ENCODE measurements around the gene PROCA1. TPM values are rescaled to one million over a fixed set of nuclear protein-coding genes. Genes with fewer than 3 reads are reported as not detected.
"Not testable (repeated sequence)": the region's sequence is repeated elsewhere in the genome, so short reads cannot be mapped to it uniquely, and the experiment has no call there.

The PROCA1 gene
- total and polyA plus RNA-seq, 8 donors: 0.14 to 5.8 (median 2.5) TPM; not detected in 2

DNA sequence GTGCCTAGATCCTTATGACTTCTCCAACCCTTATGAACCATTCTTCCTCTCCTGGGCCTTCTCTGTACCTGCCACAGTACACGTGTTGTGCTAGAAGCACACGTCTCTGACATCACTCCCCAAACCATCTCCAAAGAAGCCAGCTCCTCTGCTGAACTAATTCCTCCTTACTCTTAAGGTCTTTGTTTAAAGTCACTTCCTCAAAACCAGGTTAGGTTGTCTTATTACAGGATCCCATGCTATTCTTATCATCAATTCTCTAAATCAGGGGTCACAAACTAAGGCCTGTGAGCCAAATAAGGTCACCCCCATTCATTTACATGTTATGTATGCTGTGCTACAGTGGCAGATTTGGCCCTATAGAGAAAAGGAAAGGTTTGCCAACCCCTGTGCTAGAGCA, 45.7 kb downstream of the PROCA1 start:
- 50 to 82% (median 59%) methylated on average over 2 of the region's 2 CpGs for WGBS, 5 donors
- no peak for DNase-seq
- intact Hi-C loops (cut with DNase I; ENCODE audit: low total_unique reads): no loop called here
- Histone ChIP-seq H3K27ac (no peak overlapping the region), H3K4me3 (no peak overlapping the region), H3K4me1 (peaks cover 16 to 61% (median 50%) of the 10 kb centered on the region in 4 donors), H3K36me3 (peaks cover 8 to 54% (median 45%) of the 10 kb centered on the region in 4 donors), H3K9me3 (no peaks in the 10 kb centered on the region), H3K27me3 (no peaks in the 10 kb centered on the region)
- TF ChIP-seq POLR2AphosphoS5 (IDR thresholded peaks at IDR 0.05) (no peak), POLR2A (IDR thresholded peaks at IDR 0.05) (no peak), EP300 (IDR thresholded peaks at IDR 0.05) (no peak)
- TF ChIP-seq, protein P1, sequence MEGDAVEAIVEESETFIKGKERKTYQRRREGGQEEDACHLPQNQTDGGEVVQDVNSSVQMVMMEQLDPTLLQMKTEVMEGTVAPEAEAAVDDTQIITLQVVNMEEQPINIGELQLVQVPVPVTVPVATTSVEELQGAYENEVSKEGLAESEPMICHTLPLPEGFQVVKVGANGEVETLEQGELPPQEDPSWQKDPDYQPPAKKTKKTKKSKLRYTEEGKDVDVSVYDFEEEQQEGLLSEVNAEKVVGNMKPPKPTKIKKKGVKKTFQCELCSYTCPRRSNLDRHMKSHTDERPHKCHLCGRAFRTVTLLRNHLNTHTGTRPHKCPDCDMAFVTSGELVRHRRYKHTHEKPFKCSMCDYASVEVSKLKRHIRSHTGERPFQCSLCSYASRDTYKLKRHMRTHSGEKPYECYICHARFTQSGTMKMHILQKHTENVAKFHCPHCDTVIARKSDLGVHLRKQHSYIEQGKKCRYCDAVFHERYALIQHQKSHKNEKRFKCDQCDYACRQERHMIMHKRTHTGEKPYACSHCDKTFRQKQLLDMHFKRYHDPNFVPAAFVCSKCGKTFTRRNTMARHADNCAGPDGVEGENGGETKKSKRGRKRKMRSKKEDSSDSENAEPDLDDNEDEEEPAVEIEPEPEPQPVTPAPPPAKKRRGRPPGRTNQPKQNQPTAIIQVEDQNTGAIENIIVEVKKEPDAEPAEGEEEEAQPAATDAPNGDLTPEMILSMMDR (IDR thresholded peaks at IDR 0.05): no peak

DNA sequence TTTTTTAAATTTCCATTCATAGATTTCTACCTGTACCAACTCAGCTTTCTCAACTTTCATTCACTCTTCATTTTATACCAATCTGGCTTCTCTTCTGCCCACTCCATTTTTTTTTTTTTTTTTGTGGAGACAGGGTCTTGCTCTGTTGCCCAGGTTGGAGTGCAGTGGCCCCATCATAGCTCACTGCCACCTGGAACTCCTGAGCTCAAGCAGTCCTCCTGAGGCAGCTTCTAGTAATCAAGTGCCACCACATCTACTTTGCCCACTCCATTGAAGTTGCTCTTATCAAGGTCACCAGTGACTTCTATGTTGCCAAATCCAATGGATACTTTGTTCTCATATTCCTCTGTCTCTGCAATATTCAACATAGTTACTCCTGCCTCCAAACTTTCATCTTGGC, 48.0 kb downstream of the PROCA1 start:
- Histone ChIP-seq H3K4me3 (peak overlapping the region in 2 of 4 donors; percentile 12 to 75), H3K27me3 (no peaks in the 10 kb centered on the region), H3K27ac (peak overlapping the region in 1 of 5 donors; percentile 99), H3K9me3 (no peaks in the 10 kb centered on the region), H3K36me3 (peaks cover 8 to 45% (median 39%) of the 10 kb centered on the region in 4 donors), H3K4me1 (peaks cover 22 to 75% (median 61%) of the 10 kb centered on the region in 4 donors)
- no peak for DNase-seq
- intact Hi-C loops (cut with DNase I; ENCODE audit: low total_unique reads): no loop called here
- TF ChIP-seq EP300 (IDR thresholded peaks at IDR 0.05): no peak

DNA sequence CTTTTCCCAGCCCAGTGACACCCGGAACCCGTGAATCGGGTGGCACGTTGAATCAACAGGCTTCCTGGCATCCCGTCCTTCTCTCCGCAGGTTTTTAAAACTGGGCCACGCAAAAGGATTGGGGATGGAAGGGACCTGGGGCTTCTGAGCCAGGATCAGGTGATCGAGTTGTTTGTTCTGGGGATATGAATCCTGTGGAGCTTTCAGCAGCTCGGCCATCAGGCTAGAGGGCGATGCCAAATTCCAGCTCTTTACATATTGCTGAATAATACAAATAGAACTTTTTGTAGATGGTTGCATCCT, 49.2 kb downstream of the PROCA1 start:
- H3K9me3 ChIP-seq: no peaks in the 10 kb centered on the region
- no peaks in the 10 kb centered on the region for H3K27me3 ChIP-seq
- TF ChIP-seq, protein P1 (IDR thresholded peaks at IDR 0.05): no peak
- TF ChIP-seq POLR2A (IDR thresholded peaks at IDR 0.05) (no peak), EP300 (IDR thresholded peaks at IDR 0.05) (no peak)
- H3K4me3 ChIP-seq: peak overlapping the region; percentile 75 to 90 (median 84)
- intact Hi-C loops (cut with DNase I; ENCODE audit: low total_unique reads): no loop called here
- H3K27ac ChIP-seq: peak overlapping the region; percentile 93 to 99 (median 98)
- no peak for DNase-seq
- 0 to 1% (median 0%) methylated on average over 6 to 10 of the region's 10 CpGs for WGBS, 5 donors
- H3K36me3 ChIP-seq: peaks cover 9 to 48% (median 38%) of the 10 kb centered on the region in 4 donors
- peaks cover 22 to 63% (median 52%) of the 10 kb centered on the region in 4 donors for H3K4me1 ChIP-seq

DNA sequence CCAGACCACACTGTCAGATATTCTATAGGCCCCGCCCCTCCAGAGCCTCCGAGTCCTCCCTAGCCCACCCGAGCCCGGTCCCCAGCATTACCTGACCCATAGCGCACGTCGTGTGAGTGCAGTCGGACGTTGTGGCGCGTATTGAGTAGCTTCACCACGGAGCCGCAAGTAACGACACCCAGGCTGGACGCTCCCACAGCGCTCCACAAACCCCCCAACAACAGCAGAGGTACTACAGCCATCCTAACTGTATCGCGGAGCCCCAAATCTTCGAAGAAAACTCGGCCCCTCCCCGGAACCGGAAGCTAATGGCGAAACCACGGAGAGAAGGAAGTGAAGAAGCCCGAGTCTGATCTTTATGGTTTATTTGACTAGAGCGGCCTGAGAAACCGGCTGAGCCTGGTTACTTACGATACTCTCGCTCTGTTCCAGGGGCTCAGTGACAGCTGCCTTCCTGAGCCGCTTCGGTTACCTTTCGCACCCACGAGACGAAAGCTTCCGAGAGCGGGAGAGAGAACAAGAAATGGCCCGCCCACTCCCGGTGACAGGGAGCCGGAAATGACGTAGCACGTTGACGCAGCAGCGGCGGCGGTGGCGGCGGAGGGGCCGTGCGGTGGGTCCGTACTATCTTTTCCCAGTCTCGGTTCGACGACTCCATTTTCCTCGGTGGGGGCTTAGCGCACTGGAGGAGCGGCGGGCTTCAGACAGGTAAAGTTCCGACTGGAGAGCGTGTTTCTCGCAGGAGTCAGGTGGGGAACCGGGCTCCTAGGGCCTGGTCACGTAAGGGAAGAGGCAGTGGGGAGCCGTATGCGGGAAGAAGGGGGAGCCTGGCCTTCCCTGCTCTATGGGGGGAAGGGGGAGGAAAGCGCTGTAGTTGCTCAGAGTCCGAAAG, 49.8 kb downstream of the PROCA1 start, which contains the start of the genes SDF2 and SUPT6H:
SDF2 (minus strand) TSS at position 272 of the 892 bp plus-strand sequence; CDS start at position 242, 30 bp downstream.
SUPT6H (plus strand) TSS at position 571 of the 892 bp plus-strand sequence. CDS start 11,197 bp downstream, outside the sequence.
- Histone ChIP-seq H3K4me3 (peak within 1 kb of the TSS; percentile 75 to 90 (median 84)), H3K4me1 (peaks cover 22 to 60% (median 51%) of the 10 kb centered on the region in 4 donors), H3K9me3 (no peaks in the 10 kb centered on the region), H3K27me3 (no peaks in the 10 kb centered on the region), H3K36me3 (peaks cover 9 to 51% (median 42%) of the 10 kb centered on the region in 4 donors), H3K27ac (peak within 1 kb of the TSS; percentile 93 to 99 (median 98))
- 0 to 1% (median 0%) methylated on average over 48 to 66 of the region's 66 CpGs for WGBS, 5 donors
- DNase-seq: peak; percentile 93 to 97
- intact Hi-C loops (cut with DNase I; ENCODE audit: low total_unique reads): no loop called here
- TF ChIP-seq POLR2A (IDR thresholded peaks at IDR 0.05) (peak in 2 of 4 donors; percentile 56 to 86), POLR2AphosphoS5 (IDR thresholded peaks at IDR 0.05) (peak; percentile 71 to 96 (median 91))
- TF ChIP-seq, protein P1 (IDR thresholded peaks at IDR 0.05): no peak

DNA sequence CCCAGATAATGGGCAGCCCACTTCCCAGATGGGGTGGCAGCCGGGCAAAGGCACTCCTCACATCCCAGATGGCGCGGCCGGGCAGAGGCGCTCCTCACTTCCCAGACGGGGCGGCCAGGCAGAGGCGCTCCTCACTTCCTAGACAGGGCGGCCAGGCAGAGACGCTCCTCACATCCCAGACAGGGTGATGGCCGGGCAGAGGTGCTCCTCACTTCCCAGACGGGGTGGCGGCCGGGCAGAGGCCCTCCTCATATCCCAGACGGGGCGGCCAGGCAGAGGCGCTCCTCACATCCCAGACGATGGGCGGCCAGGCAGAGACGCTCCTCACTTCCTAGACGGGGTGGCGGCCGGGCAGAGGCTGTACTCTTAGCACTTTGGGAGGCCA, 52.2 kb downstream of the PROCA1 start:
- DNase-seq; H3K9me3 ChIP-seq; H3K4me3 ChIP-seq; H3K27ac ChIP-seq; intact Hi-C loops (cut with DNase I; ENCODE audit: low total_unique reads); H3K27me3 ChIP-seq: not testable (repeated sequence)
- Histone ChIP-seq H3K4me1 (peaks cover 21 to 38% (median 33%) of the 10 kb centered on the region in 4 donors), H3K36me3 (peaks cover 9 to 54% (median 53%) of the 10 kb centered on the region in 4 donors)
- WGBS, 5 donors: 95 to 98% (median 96%) methylated on average over 17 to 23 of the region's 23 CpGs

DNA sequence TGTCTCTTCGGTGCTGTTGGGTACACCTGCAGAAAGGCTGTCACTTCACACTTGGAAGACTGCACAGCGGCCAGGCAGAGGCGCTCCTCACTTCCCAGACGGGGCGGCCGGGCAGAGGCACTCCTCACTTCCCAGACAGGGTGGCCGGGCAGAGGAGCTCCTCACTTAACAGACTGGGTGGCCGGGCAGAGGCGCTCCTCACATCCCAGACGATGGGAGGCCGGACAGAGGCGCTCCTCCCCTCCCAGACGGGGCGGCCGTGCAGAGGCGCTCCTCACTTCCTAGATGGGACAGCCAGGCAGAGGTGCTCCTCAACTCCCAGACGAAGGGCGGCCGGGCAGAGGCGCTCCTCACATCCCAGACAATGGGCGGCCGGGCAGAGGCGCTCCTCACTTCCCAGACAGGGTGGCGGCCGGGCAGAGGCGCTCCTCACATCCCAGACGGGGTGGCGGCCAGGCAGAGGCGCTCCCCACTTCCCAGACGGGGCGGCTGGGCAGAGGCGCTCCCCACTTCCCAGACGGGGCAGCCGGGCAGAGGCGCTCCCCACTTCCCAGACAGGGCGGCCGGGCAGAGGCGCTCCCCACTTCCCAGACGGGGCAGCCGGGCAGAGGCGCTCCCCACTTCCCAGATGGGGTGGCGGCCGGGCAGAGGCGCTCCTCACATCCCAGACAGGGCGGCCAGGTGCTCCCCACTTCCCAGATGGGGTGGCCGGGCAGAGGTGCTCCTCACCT, 52.8 kb downstream of the PROCA1 start:
- peaks cover 16 to 32% (median 28%) of the 10 kb centered on the region in 4 donors for H3K4me1 ChIP-seq
- DNase-seq; H3K9me3 ChIP-seq; H3K4me3 ChIP-seq; intact Hi-C loops (cut with DNase I; ENCODE audit: low total_unique reads); H3K27ac ChIP-seq; H3K27me3 ChIP-seq: not testable (repeated sequence)
- 95 to 98% (median 98%) methylated on average over 11 to 46 of the region's 46 CpGs for WGBS, 5 donors
- peaks cover 9 to 59% (median 58%) of the 10 kb centered on the region in 4 donors for H3K36me3 ChIP-seq

DNA sequence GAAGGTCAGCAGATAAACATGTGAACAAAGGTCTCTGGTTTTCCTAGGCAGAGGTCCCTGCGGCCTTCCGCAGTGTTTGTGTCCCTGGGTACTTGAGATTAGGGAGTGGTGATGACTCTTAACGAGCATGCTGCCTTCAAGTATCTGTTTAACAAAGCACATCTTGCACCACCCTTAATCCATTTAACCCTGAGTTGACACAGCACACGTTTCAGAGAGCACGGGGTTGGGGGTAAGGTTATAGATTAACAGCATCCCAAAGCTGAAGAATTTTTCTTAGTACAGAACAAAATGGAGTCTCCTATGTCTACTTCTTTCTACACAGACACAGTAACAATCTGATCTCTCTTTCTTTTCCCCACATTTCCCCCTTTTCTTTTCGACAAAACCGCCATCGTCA, 53.3 kb downstream of the PROCA1 start:
- H3K4me3 ChIP-seq; H3K27ac ChIP-seq; DNase-seq; H3K27me3 ChIP-seq; H3K9me3 ChIP-seq; intact Hi-C loops (cut with DNase I; ENCODE audit: low total_unique reads): not testable (repeated sequence)
- Histone ChIP-seq H3K36me3 (peaks cover 9 to 65% (median 64%) of the 10 kb centered on the region in 4 donors), H3K4me1 (peaks cover 13 to 26% (median 23%) of the 10 kb centered on the region in 4 donors)
- 85 to 93% (median 90%) methylated on average over 4 to 8 of the region's 8 CpGs for WGBS, 5 donors
